Mesenchymal stem cell (in vitro differentiated cells and primary cell): Measurements from ENCODE around the gene FBXL13.
"Not testable (repeated sequence)": the region's sequence is repeated elsewhere in the genome, so short reads cannot be mapped to it uniquely, and the experiment has no call there.

Source experiments
- DNase-seq: peaks from one replicate; pipeline ENCODE4 v3.0.0-alpha.2; 2013
- H2AFZ ChIP-seq: one replicate; pipeline ENCODE4 v1.6.1; 2013; ENCODE audit warnings: low read depth, mild to moderate bottlenecking, control low read depth, inconsistent platforms, low read length, moderate library complexity
- H2AK5ac ChIP-seq: 2 replicates; pipeline ENCODE4 v1.6.1; 2013; ENCODE audit warnings: low read length, moderate library complexity, mild to moderate bottlenecking, inconsistent platforms; ENCODE audit not compliant: severe bottlenecking
- H2BK120ac ChIP-seq: one replicate; pipeline ENCODE4 v1.6.1; 2013; ENCODE audit warnings: low read depth, mild to moderate bottlenecking, inconsistent platforms, low read length, moderate library complexity
- H2BK12ac ChIP-seq, 2 experiments: one replicate each; pipeline ENCODE4 v1.6.1; 2013; ENCODE audit warnings: inconsistent platforms in 2 of 2, low read length in 2 of 2, mild to moderate bottlenecking in 2 of 2, moderate library complexity in 2 of 2, control low read depth in 1 of 2
- H2BK15ac ChIP-seq: one replicate; pipeline ENCODE4 v1.6.1; 2013; ENCODE audit warnings: mild to moderate bottlenecking, low read depth, inconsistent platforms; ENCODE audit not compliant: poor library complexity, severe bottlenecking
- H2BK5ac ChIP-seq: 2 replicates; pipeline ENCODE4 v1.6.1; 2013; ENCODE audit warnings: low read depth, mild to moderate bottlenecking, low read length, control low read depth, inconsistent platforms; ENCODE audit not compliant: poor library complexity, severe bottlenecking
- H3K14ac ChIP-seq, 2 experiments: one replicate each; pipeline ENCODE4 v1.6.1; 2013; ENCODE audit warnings: inconsistent platforms in 2 of 2, low read length in 2 of 2, control low read depth in 1 of 2, mild to moderate bottlenecking in 1 of 2, moderate library complexity in 1 of 2
- H3K18ac ChIP-seq, 2 experiments: one replicate each; pipeline ENCODE4 v1.6.1; 2013; ENCODE audit warnings: inconsistent platforms in 2 of 2, low read length in 2 of 2, control low read depth in 1 of 2, low read depth in 1 of 2, mild to moderate bottlenecking in 1 of 2
- H3K23ac ChIP-seq, 2 experiments: one replicate each; pipeline ENCODE4 v1.6.1; 2013; ENCODE audit warnings: inconsistent platforms in 2 of 2, low read length in 2 of 2, mild to moderate bottlenecking in 2 of 2, moderate library complexity in 2 of 2, control low read depth in 1 of 2
- H3K27ac ChIP-seq: 2 replicates; pipeline ENCODE4 v1.5.1; 2013; ENCODE audit warnings: mild to moderate bottlenecking, moderate library complexity, low read length, control low read depth, inconsistent platforms; ENCODE audit not compliant: poor library complexity, severe bottlenecking
- H3K27me3 ChIP-seq, 2 experiments: 2 replicates each; pipeline versions ENCODE4 v1.6.1 to v1.7.0; 2013; ENCODE audit warnings: low read length in 2 of 2, mild to moderate bottlenecking in 2 of 2, moderate library complexity in 2 of 2, control low read depth in 1 of 2, inconsistent platforms in 1 of 2; ENCODE audit not compliant: control insufficient read depth in 1 of 2, insufficient read depth in 1 of 2
- H3K36me3 ChIP-seq, 2 experiments: 2 replicates each; pipeline versions ENCODE4 v1.6.1 to v1.7.0; 2013; ENCODE audit warnings: low read length in 2 of 2, control low read depth in 1 of 2, inconsistent platforms in 1 of 2, low read depth in 1 of 2, mild to moderate bottlenecking in 1 of 2; ENCODE audit not compliant: insufficient read depth in 2 of 2, control insufficient read depth in 1 of 2
- H3K4ac ChIP-seq, 2 experiments: one replicate each; pipeline ENCODE4 v1.6.1; 2013; ENCODE audit warnings: inconsistent platforms in 2 of 2, low read length in 2 of 2, mild to moderate bottlenecking in 2 of 2, moderate library complexity in 2 of 2, control low read depth in 1 of 2, low read depth in 1 of 2
- H3K4me1 ChIP-seq: 2 replicates; pipeline ENCODE4 v1.6.1; 2013; ENCODE audit warnings: low read depth, low read length, control low read depth; ENCODE audit not compliant: control insufficient read depth, insufficient read depth
- H3K4me2 ChIP-seq: 2 replicates; pipeline ENCODE4 v1.6.1; 2013; ENCODE audit warnings: low read length, mild to moderate bottlenecking, inconsistent platforms; ENCODE audit not compliant: poor library complexity, severe bottlenecking
- H3K4me3 ChIP-seq, 2 experiments: 2 replicates each; pipeline versions ENCODE4 v1.5.1 to v1.7.0; 2013; ENCODE audit warnings: low read length in 2 of 2, mild to moderate bottlenecking in 2 of 2, control low read depth in 1 of 2, low read depth in 1 of 2; ENCODE audit not compliant: insufficient read depth in 1 of 2
- H3K79me1 ChIP-seq: replicated peaks from 2 replicates; pipeline ENCODE4 v1.6.1; 2013; ENCODE audit warnings: mild to moderate bottlenecking, control low read depth, low read length, inconsistent platforms; ENCODE audit not compliant: poor library complexity, severe bottlenecking
- H3K9ac ChIP-seq: 2 replicates; pipeline ENCODE4 v1.7.0; 2013; ENCODE audit warnings: mild to moderate bottlenecking, low read length, moderate library complexity
- H3K9me3 ChIP-seq: 2 replicates; pipeline ENCODE4 v1.7.0; 2013; ENCODE audit warnings: mild to moderate bottlenecking, low read length; ENCODE audit not compliant: control insufficient read depth
- H4K8ac ChIP-seq: one replicate; pipeline ENCODE4 v1.6.1; 2013; ENCODE audit warnings: inconsistent platforms, mild to moderate bottlenecking, low read length, moderate library complexity
- H4K91ac ChIP-seq: one replicate; pipeline ENCODE4 v1.6.1; 2013; ENCODE audit warnings: mild to moderate bottlenecking, low read length, inconsistent platforms
- WGBS: methylation state at CpG from one replicate; pipeline ENCODE4 v1.1.7; 2013; ENCODE audit warnings: mixed read lengths; 5-methylcytosine and 5-hydroxymethylcytosine counted together

FBXL13 gene

DNA sequence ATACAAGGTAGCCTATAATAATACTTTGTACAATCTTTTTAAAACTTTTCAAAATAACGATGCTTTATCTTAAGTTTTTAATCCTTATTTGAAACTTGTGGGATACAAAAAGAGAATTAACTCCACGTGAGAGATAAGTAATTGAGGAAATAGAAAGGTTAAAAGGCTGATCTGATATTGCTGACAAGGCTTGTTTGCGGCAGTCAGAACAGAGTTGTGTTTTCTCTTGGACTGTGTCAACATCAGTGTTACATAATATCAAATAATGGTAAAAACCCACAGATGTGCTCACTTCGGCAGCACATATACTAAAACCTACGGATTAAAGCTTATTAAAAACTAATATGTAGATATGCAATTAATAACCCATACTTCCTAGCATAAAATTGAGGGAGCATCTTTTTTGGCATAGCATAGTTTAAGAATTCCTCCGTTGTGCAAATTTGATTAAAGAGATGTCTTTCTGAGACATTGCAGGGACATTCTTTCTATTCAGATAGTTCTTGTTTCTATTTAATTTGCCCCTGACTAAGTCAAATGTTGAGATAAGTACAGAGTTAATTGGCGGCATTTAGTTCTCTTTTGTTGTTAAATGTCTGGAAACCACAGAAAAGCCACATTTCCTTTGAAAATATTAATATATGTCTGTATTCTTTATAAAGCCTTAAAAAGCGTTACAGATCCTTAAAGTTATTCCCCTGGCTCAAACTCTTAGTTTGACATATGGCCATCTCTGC lies 262.5 kb downstream of the FBXL13 start:
- no peak overlapping the region for H3K9ac ChIP-seq
- peaks cover 3% of the 10 kb centered on the region for H3K4me1 ChIP-seq
- H2AK5ac ChIP-seq: no peak overlapping the region
- no peak for DNase-seq
- no peak overlapping the region for H2AFZ ChIP-seq
- H3K27ac ChIP-seq: no peak overlapping the region
- no peak overlapping the region for H4K91ac ChIP-seq
- no peak overlapping the region for H2BK120ac ChIP-seq
- no peak overlapping the region for H2BK12ac ChIP-seq
- H3K23ac ChIP-seq: no peak overlapping the region
- no peak overlapping the region for H3K4me3 ChIP-seq
- no peaks in the 10 kb centered on the region for H3K79me1 ChIP-seq
- no peak overlapping the region for H3K18ac ChIP-seq
- H2BK5ac ChIP-seq: no peak overlapping the region
- no peaks in the 10 kb centered on the region for H3K27me3 ChIP-seq
- H3K4me2 ChIP-seq: no peak overlapping the region
- H4K8ac ChIP-seq: no peak overlapping the region
- no peaks in the 10 kb centered on the region for H3K9me3 ChIP-seq
- 88% methylated on average over 3 of the region's 8 CpGs for WGBS
- no peak overlapping the region for H3K4ac ChIP-seq
- no peak overlapping the region for H3K14ac ChIP-seq
- no peak overlapping the region for H2BK15ac ChIP-seq
- peaks cover 0 to 4% of the 10 kb centered on the region in 2 experiments for H3K36me3 ChIP-seq

DNA sequence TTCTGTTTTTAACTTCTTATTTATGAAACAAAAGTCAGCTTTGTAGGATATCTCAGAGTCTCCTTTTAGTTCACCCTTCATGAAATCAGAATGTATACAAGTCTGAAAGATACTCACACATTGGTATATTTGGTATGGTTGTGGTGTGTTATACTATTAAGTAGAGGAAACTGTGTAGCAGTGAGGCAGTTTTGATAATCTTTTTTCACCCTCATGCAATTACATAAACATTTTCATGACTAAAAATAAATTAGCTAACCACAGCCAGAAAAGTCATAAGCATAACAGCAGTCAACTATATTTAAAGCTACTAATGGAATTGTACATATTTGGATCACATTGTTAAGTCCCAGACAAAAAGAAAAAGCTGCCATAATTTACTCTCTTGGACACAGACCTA lies 263.7 kb downstream of the FBXL13 start:
- Histone ChIP-seq H2BK120ac (no peak overlapping the region), H2BK15ac (no peak overlapping the region), H2AK5ac (no peak overlapping the region), H3K79me1 (no peaks in the 10 kb centered on the region), H3K9ac (no peak overlapping the region), H3K27ac (no peak overlapping the region), H3K4me3 (no peak overlapping the region), H3K36me3 (peaks cover 0 to 4% of the 10 kb centered on the region in 2 experiments), H2AFZ (no peak overlapping the region), H4K91ac (no peak overlapping the region), H3K4ac (no peak overlapping the region), H2BK12ac (no peak overlapping the region), H3K4me1 (peaks cover 3% of the 10 kb centered on the region), H3K23ac (no peak overlapping the region), H3K9me3 (no peaks in the 10 kb centered on the region), H2BK5ac (no peak overlapping the region), H4K8ac (no peak overlapping the region), H3K18ac (no peak overlapping the region), H3K27me3 (no peaks in the 10 kb centered on the region), H3K4me2 (no peak overlapping the region), H3K14ac (no peak overlapping the region)
- DNase-seq: no peak

DNA sequence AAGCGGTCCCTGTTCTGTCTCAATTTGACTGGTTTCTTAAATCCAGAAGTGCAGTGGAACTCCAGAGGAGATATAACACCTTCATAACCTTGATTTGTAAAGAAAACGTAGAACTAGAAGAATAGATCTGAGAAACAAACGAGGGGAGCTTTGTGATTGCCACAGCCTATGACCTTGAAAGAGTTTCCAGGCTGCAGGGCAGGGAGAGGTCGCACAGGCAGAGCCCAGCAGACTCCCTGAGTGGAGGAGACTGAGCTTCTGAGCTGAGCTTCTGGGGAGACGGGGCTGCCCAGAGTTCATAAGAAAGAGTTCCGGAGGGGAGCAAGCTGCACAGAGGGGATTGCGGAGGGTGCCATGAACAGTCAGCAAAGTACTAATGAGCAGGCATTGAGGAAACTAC lies 268.0 kb downstream of the FBXL13 start:
- no peak overlapping the region for H3K4ac ChIP-seq
- H3K9me3 ChIP-seq: no peaks in the 10 kb centered on the region
- no peaks in the 10 kb centered on the region for H3K79me1 ChIP-seq
- no peak overlapping the region for H4K8ac ChIP-seq
- no peak overlapping the region for H2BK5ac ChIP-seq
- WGBS: 96% methylated on average over 7 of the region's 7 CpGs
- no peak overlapping the region for H2AFZ ChIP-seq
- H4K91ac ChIP-seq: no peak overlapping the region
- no peak overlapping the region for H2BK120ac ChIP-seq
- H3K4me3 ChIP-seq: no peak overlapping the region
- H3K14ac ChIP-seq: no peak overlapping the region
- H3K27ac ChIP-seq: no peak overlapping the region
- H3K36me3 ChIP-seq: peaks cover 0 to 4% of the 10 kb centered on the region in 2 experiments
- H3K18ac ChIP-seq: no peak overlapping the region
- no peak for DNase-seq
- no peak overlapping the region for H3K9ac ChIP-seq
- no peaks in the 10 kb centered on the region for H3K4me1 ChIP-seq
- H3K27me3 ChIP-seq: no peaks in the 10 kb centered on the region
- no peak overlapping the region for H3K4me2 ChIP-seq
- no peak overlapping the region for H2BK15ac ChIP-seq
- no peak overlapping the region for H2AK5ac ChIP-seq
- H3K23ac ChIP-seq: no peak overlapping the region
- H2BK12ac ChIP-seq: no peak overlapping the region

DNA sequence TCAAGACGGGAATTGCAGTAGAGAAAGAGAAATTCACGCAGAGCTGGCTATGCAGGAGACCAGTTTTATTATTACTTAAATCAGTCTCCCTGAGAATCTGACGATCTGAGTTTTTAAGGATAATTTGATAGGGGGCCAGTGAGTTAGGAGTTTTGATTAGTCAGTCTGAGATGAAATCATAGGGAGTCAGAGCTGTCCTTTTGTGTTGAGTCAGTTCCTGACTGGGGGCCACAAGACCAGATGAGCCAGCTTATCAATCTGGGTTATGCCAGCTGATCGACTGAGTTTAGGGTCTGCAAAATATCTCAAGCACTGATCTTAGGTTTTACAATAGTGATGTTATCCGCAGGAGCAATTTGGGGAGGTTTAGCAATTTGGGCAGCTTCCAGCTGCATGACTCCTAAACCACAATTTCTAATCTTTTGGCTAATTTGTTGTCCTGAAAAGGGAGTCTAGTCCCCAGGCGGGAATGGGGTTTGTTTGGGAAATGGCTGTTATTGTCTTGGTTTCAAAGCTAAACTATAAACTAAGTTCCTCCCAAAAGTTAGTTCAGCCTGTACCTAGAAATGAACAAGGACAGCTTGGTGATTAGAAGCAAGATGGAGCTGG lies 278.5 kb downstream of the FBXL13 start:
- not testable (repeated sequence) for H3K4me1 ChIP-seq, H2BK12ac ChIP-seq, H3K79me1 ChIP-seq, DNase-seq, H2BK15ac ChIP-seq, H2BK120ac ChIP-seq, H3K36me3 ChIP-seq, H4K8ac ChIP-seq, H3K4ac ChIP-seq, H3K4me3 ChIP-seq, H2BK5ac ChIP-seq, H3K9me3 ChIP-seq, H3K27me3 ChIP-seq, H3K14ac ChIP-seq, H3K27ac ChIP-seq, H2AK5ac ChIP-seq, H3K18ac ChIP-seq, H3K23ac ChIP-seq, H2AFZ ChIP-seq, H4K91ac ChIP-seq, H3K4me2 ChIP-seq, H3K9ac ChIP-seq
- 50% methylated on average over 2 of the region's 6 CpGs for WGBS
